ENCODE results near the gene ICAM5.

GRCh38 chr19:10295847-10296591, 6.3 kb downstream of the ICAM5 start:
- TF ChIP-seq CTCF (IDR thresholded peaks at IDR 0.05; ENCODE audit: poor library complexity, severe bottlenecking) (no peak), RAD21 (conservative IDR thresholded peaks at IDR 0.05) (no peak), SMC3 (conservative IDR thresholded peaks at IDR 0.05; ENCODE audit: poor library complexity) (no peak)
